Measurements from ENCODE around the gene LCT. TPM values are rescaled to one million over a fixed set of nuclear protein-coding genes. Genes with fewer than 3 reads are reported as not detected.
A peak's percentile ranks its signal among the peaks of the same experiment; 100 is the strongest.

Gene LCT
- total RNA-seq, 1 experiment from 2014 or later: not detected

- Histone ChIP-seq H3K9me2 (replicated peaks; ENCODE audit: low read length) (no peaks in the 10 kb centered on the region), H3K9ac (ENCODE audit: low read length) (peak overlapping the region; percentile 96), H3K27ac (ENCODE audit: low read length) (peak overlapping the region; percentile 67), H4K20me1 (ENCODE audit: low read length) (peaks cover 32% of the 10 kb centered on the region), H3K4me3 (ENCODE audit: low read length) (peak overlapping the region; percentile 92), H2AFZ (ENCODE audit: low read length) (peak overlapping the region; percentile 80), H3F3A (ENCODE audit: low read length, unreplicated experiment) (no peaks in the 10 kb centered on the region), H3K27me3 (ENCODE audit: low read length) (no peaks in the 10 kb centered on the region), H3K36me3 (ENCODE audit: low read depth, low read length) (peaks cover under 1% of the 10 kb centered on the region; the same call in 1 of the 2 replicates), H3K4me1 (ENCODE audit: insufficient read depth, low read length) (peaks cover 18% of the 10 kb centered on the region), H3K9me3 (ENCODE audit: low read length) (no peaks in the 10 kb centered on the region), H3K4me2 (ENCODE audit: low read length) (peak overlapping the region; percentile 92), H3K79me2 (ENCODE audit: low read length) (peaks cover 57% of the 10 kb centered on the region)
- TF ChIP-seq EZH2phosphoT487 (IDR thresholded peaks at IDR 0.05; ENCODE audit: borderline replicate concordance, low read length): no peak
- no peak for TF ChIP-seq EZH2 (IDR thresholded peaks at IDR 0.05; ENCODE audit: low read length, unreplicated experiment)
- DNase-seq (peak; percentile 47), ATAC-seq (peak; percentile 13)
- BruUV-seq (replicated peaks): no TSS peak
- ChIA-PET CTCF (no interaction called here), POLR2A (ENCODE audit: unreplicated experiment) (no interaction called here)
- intact Hi-C loops (cut with micrococcal nuclease): no loop called here
Observed at GRCh38 chr2:135742325-135742757, 94.6 kb downstream of the LCT start.

- intact Hi-C loops (cut with micrococcal nuclease): no loop called here
- TF ChIP-seq CTCF (conservative IDR thresholded peaks at IDR 0.05; ENCODE audit: low read depth, low read length) (peak; percentile 63), EZH2 (IDR thresholded peaks at IDR 0.05; ENCODE audit: low read length, unreplicated experiment) (no peak)
- DNase-seq (peak; percentile 99), ATAC-seq (peak; percentile 91)
- peak within 1 kb of the TSS; percentile 92 for H3K4me3 ChIP-seq (ENCODE audit: low read length)
- ChIA-PET POLR2A (ENCODE audit: unreplicated experiment) (interaction anchor here (0.6 to 1.0 kb wide), 2 partner anchors 330 to 753 kb away, joined by 3 to 6 read pairs; no protein-coding TSS in a partner anchor), CTCF (interaction anchor here (0.6 kb wide), 1 partner anchor 10 kb away, joined by 7 read pairs; no protein-coding TSS in a partner anchor)
- peaks cover 50% of the 10 kb centered on the region for H3K79me2 ChIP-seq (ENCODE audit: low read length)
- peak within 1 kb of the TSS; percentile 67 for H3K27ac ChIP-seq (ENCODE audit: low read length)
- no peaks in the 10 kb centered on the region for H3K9me2 ChIP-seq (replicated peaks; ENCODE audit: low read length)
- no TSS peak for BruUV-seq (replicated peaks)
- H3K4me1 ChIP-seq (ENCODE audit: insufficient read depth, low read length): peaks cover 18% of the 10 kb centered on the region
- no peaks in the 10 kb centered on the region for H3F3A ChIP-seq (ENCODE audit: low read length, unreplicated experiment)
- peak within 1 kb of the TSS; percentile 88 for H2AFZ ChIP-seq (ENCODE audit: low read length)
- H3K36me3 ChIP-seq (ENCODE audit: low read depth, low read length): no peaks in the 10 kb centered on the region; the same call in 1 of the 2 replicates
- peak within 1 kb of the TSS; percentile 96 for H3K9ac ChIP-seq (ENCODE audit: low read length)
- peaks cover 31% of the 10 kb centered on the region for H4K20me1 ChIP-seq (ENCODE audit: low read length)
- no peaks in the 10 kb centered on the region for H3K27me3 ChIP-seq (ENCODE audit: low read length)
- peak within 1 kb of the TSS; percentile 92 for H3K4me2 ChIP-seq (ENCODE audit: low read length)
- H3K9me3 ChIP-seq (ENCODE audit: low read length): no peaks in the 10 kb centered on the region
Observed at GRCh38 chr2:135741395-135742324, 95.3 kb downstream of the LCT start, which contains the start of gene UBXN4. Gene UBXN4, plus strand, starts transcription at chr2:135741855. Its CDS starts 75 bp downstream, at chr2:135741930.

- Histone ChIP-seq H3K27ac (ENCODE audit: low read length) (no peak overlapping the region), H3K9me2 (replicated peaks; ENCODE audit: low read length) (no peaks in the 10 kb centered on the region), H3K9ac (ENCODE audit: low read length) (no peak overlapping the region), H3K79me2 (ENCODE audit: low read length) (peaks cover 44% of the 10 kb centered on the region), H2AFZ (ENCODE audit: low read length) (peak overlapping the region; percentile 88), H3K9me3 (ENCODE audit: low read length) (no peaks in the 10 kb centered on the region), H3K4me3 (ENCODE audit: low read length) (no peak overlapping the region), H3K27me3 (ENCODE audit: low read length) (no peaks in the 10 kb centered on the region), H3F3A (ENCODE audit: low read length, unreplicated experiment) (no peaks in the 10 kb centered on the region), H3K4me2 (ENCODE audit: low read length) (no peak overlapping the region), H3K36me3 (ENCODE audit: low read depth, low read length) (no peaks in the 10 kb centered on the region), H3K4me1 (ENCODE audit: insufficient read depth, low read length) (peaks cover 18% of the 10 kb centered on the region), H4K20me1 (ENCODE audit: low read length) (peaks cover 24% of the 10 kb centered on the region)
- no TSS peak for BruUV-seq (replicated peaks)
- ChIA-PET POLR2A (ENCODE audit: unreplicated experiment) (interaction anchor here (0.6 to 1.0 kb wide), 2 partner anchors 331 to 752 kb away, joined by 3 to 6 read pairs; no protein-coding TSS in a partner anchor), CTCF (interaction anchor here (0.6 kb wide), 1 partner anchor 11 kb away, joined by 7 read pairs; no protein-coding TSS in a partner anchor)
- ATAC-seq: no peak
- no peak for DNase-seq
- TF ChIP-seq CTCF (conservative IDR thresholded peaks at IDR 0.05; ENCODE audit: low read depth, low read length) (no peak), EZH2phosphoT487 (IDR thresholded peaks at IDR 0.05; ENCODE audit: borderline replicate concordance, low read length) (no peak), EZH2 (IDR thresholded peaks at IDR 0.05; ENCODE audit: low read length, unreplicated experiment) (no peak)
- intact Hi-C loops (cut with micrococcal nuclease): no loop called here
Observed at GRCh38 chr2:135741043-135741394, 96.0 kb downstream of the LCT start.
